ENCODE results near the gene PNPLA5. TPM values are rescaled to one million over a fixed set of nuclear protein-coding genes. Genes with fewer than 3 reads are reported as not detected.
A peak's percentile ranks its signal among the peaks of the same experiment; 100 is the strongest.

PNPLA5 gene
- total and polyA plus RNA-seq, 2 of the 13 experiments (the other 11 are each of a cell fraction or from before 2014, with no cell fraction given): not detected

DNA sequence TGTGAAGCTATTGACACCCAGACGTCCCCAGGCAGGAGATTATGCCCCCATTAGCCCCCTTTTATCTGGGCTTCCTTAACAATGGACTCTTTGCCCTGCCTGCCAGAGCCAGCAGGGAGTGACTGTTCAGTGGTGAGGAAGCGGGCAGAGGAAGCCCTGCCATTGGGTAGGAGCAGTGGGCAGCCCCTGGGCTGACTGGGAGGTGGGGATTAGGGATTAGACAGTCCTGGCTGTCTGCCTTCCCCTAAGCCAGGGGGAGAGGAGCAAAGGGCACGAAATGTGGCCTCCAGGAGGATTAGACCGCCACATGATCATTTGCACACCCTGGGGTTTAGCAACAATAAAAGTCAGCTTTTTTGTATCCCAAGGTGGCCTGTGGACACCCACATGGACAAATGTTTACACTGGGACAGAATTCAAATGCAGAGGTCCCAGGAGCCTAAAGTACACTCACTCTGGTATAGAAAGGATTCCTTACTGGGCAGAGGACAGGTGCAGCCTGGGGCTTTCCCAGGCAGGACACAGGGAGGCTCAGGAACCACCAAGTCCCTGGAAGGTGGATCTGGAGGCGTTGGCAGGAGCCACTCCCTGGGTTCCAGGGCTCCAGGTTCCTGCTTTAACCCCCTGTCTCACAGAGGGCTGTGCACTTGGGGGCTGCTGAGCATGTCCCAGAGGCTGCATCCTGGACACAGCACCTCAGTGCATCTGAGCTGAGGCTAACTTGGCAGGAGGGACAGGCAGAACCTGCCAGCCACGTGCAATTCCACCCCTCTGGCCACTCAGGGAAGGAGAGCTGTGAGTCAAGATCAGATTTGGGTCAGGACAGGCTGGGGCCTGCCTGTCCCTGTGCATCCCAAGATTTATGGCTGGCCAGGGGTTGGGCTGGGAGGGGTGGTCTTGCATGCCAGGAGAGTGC lies 33.9 kb upstream of the PNPLA5 start (continued):
- TF ChIP-seq ZFYVE20 (CRISPR knock-in tag; IDR thresholded peaks at IDR 0.05; ENCODE audit: borderline replicate concordance, low read depth): no peak
- no peak for TF ChIP-seq REL (CRISPR knock-in tag; conservative IDR thresholded peaks at IDR 0.05)
- TF ChIP-seq GABPB1 (CRISPR knock-in tag; IDR thresholded peaks at IDR 0.05): peak; percentile 44; the same call in 1 of the 2 replicates
- TF ChIP-seq, protein P1, sequence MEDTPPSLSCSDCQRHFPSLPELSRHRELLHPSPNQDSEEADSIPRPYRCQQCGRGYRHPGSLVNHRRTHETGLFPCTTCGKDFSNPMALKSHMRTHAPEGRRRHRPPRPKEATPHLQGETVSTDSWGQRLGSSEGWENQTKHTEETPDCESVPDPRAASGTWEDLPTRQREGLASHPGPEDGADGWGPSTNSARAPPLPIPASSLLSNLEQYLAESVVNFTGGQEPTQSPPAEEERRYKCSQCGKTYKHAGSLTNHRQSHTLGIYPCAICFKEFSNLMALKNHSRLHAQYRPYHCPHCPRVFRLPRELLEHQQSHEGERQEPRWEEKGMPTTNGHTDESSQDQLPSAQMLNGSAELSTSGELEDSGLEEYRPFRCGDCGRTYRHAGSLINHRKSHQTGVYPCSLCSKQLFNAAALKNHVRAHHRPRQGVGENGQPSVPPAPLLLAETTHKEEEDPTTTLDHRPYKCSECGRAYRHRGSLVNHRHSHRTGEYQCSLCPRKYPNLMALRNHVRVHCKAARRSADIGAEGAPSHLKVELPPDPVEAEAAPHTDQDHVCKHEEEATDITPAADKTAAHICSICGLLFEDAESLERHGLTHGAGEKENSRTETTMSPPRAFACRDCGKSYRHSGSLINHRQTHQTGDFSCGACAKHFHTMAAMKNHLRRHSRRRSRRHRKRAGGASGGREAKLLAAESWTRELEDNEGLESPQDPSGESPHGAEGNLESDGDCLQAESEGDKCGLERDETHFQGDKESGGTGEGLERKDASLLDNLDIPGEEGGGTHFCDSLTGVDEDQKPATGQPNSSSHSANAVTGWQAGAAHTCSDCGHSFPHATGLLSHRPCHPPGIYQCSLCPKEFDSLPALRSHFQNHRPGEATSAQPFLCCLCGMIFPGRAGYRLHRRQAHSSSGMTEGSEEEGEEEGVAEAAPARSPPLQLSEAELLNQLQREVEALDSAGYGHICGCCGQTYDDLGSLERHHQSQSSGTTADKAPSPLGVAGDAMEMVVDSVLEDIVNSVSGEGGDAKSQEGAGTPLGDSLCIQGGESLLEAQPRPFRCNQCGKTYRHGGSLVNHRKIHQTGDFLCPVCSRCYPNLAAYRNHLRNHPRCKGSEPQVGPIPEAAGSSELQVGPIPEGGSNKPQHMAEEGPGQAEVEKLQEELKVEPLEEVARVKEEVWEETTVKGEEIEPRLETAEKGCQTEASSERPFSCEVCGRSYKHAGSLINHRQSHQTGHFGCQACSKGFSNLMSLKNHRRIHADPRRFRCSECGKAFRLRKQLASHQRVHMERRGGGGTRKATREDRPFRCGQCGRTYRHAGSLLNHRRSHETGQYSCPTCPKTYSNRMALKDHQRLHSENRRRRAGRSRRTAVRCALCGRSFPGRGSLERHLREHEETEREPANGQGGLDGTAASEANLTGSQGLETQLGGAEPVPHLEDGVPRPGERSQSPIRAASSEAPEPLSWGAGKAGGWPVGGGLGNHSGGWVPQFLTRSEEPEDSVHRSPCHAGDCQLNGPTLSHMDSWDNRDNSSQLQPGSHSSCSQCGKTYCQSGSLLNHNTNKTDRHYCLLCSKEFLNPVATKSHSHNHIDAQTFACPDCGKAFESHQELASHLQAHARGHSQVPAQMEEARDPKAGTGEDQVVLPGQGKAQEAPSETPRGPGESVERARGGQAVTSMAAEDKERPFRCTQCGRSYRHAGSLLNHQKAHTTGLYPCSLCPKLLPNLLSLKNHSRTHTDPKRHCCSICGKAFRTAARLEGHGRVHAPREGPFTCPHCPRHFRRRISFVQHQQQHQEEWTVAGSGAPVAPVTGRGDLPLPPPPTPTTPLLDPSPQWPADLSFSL (CRISPR knock-in tag; IDR thresholded peaks at IDR 0.05): no peak
- TF ChIP-seq ZNF543 (CRISPR knock-in tag; IDR thresholded peaks at IDR 0.05): no peak
- peak; percentile 65 for TF ChIP-seq MED8 (CRISPR knock-in tag; IDR thresholded peaks at IDR 0.05; ENCODE audit: insufficient replicate concordance)
- no peak for TF ChIP-seq ZNF737 (CRISPR knock-in tag; IDR thresholded peaks at IDR 0.05; ENCODE audit: borderline replicate concordance)
- peak; percentile 81 for TF ChIP-seq ZNF746 (CRISPR knock-in tag; IDR thresholded peaks at IDR 0.05)
- peak; percentile 38; the same call in 1 of the 2 replicates for TF ChIP-seq DR1 (CRISPR knock-in tag; IDR thresholded peaks at IDR 0.05)
- no peak for TF ChIP-seq HNRNPK (IDR thresholded peaks at IDR 0.05; ENCODE audit: low read depth, low read length, poor library complexity, severe bottlenecking)
- no peak for TF ChIP-seq ATF7-NPFF (CRISPR knock-in tag; IDR thresholded peaks at IDR 0.05; ENCODE audit: low read depth)
- no peak for TF ChIP-seq MTA3 (CRISPR knock-in tag; IDR thresholded peaks at IDR 0.05)
- no peak for TF ChIP-seq CAMTA2 (CRISPR knock-in tag; IDR thresholded peaks at IDR 0.05; ENCODE audit: borderline replicate concordance)
- no peak for TF ChIP-seq SCMH1 (CRISPR knock-in tag; IDR thresholded peaks at IDR 0.05; ENCODE audit: borderline replicate concordance)
- TF ChIP-seq ADNP (CRISPR knock-in tag; IDR thresholded peaks at IDR 0.05): no peak
- no peak for TF ChIP-seq ZNF335 (CRISPR knock-in tag; IDR thresholded peaks at IDR 0.05)
- TF ChIP-seq, protein P2, sequence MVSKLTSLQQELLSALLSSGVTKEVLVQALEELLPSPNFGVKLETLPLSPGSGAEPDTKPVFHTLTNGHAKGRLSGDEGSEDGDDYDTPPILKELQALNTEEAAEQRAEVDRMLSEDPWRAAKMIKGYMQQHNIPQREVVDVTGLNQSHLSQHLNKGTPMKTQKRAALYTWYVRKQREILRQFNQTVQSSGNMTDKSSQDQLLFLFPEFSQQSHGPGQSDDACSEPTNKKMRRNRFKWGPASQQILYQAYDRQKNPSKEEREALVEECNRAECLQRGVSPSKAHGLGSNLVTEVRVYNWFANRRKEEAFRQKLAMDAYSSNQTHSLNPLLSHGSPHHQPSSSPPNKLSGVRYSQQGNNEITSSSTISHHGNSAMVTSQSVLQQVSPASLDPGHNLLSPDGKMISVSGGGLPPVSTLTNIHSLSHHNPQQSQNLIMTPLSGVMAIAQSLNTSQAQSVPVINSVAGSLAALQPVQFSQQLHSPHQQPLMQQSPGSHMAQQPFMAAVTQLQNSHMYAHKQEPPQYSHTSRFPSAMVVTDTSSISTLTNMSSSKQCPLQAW (CRISPR knock-in tag; IDR thresholded peaks at IDR 0.05): peak; percentile 78

All from HepG2 (cell line).